ENCODE measurements around the gene BRD7.
"Not testable (repeated sequence)": the region's sequence is repeated elsewhere in the genome, so short reads cannot be mapped to it uniquely, and the experiment has no call there.

BRD7 gene

DNA sequence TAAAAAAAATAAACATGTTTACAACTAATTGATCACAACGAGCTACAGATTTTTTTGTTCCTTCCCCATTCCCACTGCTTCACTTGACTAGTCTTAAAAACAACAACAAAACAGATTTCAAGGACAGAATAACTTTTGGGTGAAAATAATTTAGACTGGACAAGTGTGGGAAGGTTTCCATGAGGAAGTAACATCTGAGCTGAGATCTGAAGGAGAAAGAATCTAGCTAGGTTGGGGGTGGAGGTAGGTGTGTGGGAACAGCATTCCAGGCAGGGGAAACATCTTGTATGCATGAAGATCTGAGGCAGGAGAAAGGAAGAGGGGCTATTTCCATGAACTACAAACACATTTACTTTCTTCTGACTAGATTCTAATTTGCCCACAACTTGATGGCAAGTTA lies 9.2 kb downstream of the BRD7 start:
- DNase-seq (ENCODE audit: low read depth in 2 of 2): no peak

DNA sequence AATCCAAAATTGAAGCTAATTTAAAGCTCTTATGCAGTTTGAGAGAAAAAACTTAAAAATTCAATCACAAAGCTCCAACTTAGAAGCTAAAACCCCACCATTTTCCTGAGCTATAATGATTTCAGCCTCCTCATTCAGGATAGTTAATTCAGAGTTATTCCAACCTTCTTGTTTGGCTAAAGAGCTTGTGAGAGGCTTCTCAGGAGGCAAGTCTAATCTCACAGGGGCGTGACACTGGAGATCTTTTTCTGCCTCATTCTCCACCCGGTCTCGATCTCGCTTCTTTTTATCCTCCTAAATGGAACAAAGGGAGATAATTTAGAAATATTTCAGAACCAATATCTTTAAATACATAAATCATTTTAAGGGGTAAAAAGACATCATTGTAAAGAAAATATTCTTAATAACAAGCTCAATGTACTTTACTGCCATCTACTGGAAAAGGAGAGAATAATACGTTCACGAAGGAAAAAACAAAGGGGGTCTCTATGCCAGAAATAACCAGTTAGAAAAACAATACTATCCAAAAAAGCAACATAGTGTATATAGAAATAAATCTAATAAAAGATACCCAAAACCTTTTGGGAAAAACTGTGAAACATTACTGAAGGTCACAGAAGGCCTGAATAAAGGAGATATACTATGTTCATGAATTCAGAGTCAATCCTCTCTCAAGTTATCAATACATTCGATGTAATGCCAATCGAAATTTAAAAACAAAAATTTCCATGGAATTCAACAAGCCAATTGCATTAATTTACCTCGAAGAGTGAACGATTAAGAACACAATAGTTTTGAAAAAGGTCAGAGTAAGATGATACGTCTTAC lies 13.9 kb downstream of the BRD7 start:
- no peak for DNase-seq (ENCODE audit: low read depth in 2 of 2)

- DNase-seq (ENCODE audit: low read depth in 2 of 2): no peak
Measured at GRCh38 chr16:50354082-50354481, 14.7 kb downstream of the BRD7 start.

DNA sequence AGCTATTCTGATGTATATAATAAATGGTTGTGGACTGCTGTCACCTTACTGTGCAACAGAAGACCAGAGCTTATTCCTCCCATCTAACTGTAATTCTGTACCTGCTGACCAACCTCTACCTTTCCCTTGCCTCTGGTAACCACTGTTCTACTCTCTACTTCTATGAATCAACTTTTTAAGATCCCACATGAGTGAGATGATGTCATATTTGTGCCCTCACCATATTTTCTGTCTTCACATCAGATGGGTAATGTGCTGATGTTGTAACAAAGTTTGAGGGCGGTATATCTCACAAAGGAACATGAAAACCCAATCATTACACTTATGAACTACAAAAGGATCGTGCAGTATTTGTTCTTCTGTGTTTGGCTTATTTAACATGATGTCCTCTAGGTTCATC lies 16.8 kb downstream of the BRD7 start:
- DNase-seq (ENCODE audit: low read depth in 2 of 2): no peak

- no peak for DNase-seq (ENCODE audit: low read depth in 2 of 2)
Measured at GRCh38 chr16:50351116-50351515, 17.7 kb downstream of the BRD7 start.

DNA sequence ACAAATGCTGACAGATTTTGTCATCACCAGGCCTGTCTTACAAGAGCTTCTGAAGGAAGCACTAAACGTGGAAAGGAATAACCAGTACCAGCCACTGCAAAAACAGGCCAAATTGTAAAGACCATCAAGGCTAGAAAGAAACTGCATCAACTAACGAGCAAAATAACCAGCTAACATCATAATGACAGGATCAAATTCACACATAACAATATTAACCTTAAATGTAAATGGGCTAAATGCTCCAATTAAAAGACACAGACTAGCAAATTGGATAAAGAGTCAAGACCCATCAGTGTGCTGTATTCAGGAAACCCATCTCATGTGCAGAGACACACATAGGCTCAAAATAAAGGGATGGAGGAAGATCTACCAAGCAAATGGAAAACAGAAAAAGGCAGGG lies 23.6 kb downstream of the BRD7 start:
- not testable (repeated sequence) for DNase-seq (ENCODE audit: low read depth in 2 of 2)

DNA sequence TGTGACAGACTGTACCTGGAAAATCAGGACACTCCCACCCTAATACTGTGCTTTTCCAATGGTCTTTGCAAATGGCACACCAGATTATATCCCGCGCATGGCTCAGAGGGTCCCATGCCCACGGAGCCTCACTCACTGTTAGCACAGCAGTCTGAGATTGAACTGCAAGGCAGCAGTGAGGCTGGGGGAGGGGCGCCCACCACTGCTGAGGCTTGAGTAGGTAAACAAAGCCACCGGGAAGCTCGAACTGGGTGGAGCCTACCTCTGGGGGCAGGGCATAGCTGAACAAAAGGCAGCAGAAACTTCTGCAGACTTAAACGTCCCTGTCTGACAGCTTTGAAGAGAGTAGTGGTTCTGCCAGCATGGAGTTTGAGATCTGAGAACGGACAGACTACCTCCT lies 25.2 kb downstream of the BRD7 start:
- DNase-seq (ENCODE audit: low read depth in 2 of 2): not testable (repeated sequence)

GRCh38 chr16:50340578-50340977 lies 28.2 kb downstream of the BRD7 start:
- no peak for DNase-seq (ENCODE audit: low read depth in 2 of 2)

GRCh38 chr16:50338371-50339231 lies 30.2 kb downstream of the BRD7 start:
- DNase-seq (ENCODE audit: low read depth in 2 of 2): no peak

DNA sequence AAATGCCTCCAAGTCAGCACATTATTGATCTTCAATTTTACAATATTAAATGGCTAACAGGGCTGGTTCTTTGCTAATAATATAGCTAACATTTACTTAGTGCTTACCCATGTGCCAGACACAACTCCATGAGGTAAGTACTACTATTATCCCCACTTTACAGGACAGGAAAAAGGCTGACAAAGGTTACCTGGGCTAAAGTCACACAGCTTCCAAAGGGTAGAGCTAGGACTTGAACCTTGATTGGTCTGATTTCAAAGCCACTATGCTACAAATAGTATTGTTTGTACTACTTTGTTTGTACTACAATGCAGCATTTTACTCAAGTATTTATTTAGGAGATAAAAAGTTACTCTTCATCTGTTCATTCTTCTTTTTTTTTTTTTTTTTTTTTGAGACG lies 31.9 kb downstream of the BRD7 start:
- DNase-seq (ENCODE audit: low read depth in 2 of 2): no peak

DNA sequence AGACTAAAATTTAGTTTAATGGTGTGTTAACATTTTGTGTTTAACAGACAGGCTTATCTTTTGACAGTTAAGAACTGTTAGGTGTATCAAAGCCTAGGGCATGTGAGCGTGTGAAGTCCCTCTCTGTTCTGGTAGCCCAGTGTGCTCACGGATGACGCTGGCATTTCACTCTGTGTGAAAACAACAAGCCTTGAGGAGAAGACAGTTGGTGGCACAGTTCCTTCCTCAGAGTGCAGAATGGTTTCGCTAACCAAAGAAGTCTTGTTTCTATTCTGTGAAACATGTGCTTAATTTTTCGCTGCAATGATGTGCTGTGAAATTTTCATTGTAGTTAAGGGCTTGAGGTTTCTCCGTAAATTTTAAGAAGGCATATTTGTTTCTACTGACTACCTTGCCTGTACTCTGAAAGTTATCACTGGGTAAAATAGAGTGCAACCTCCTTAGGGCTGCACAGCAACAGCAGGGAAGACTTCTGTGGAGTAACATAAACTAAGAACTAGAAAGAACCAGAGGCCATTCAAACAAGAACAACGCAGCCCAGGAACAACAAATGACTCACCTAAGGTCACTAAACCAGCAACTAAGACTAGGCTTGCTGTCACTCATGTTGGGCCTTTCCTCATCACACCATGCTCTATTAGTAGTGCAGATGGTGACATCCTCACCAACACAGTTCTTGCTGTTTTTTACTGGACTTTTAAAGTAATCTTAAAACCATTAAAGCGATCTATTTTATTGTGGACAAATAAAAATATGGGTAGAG lies 33.4 kb downstream of the BRD7 start:
- no peak for DNase-seq (ENCODE audit: low read depth in 2 of 2)

- no peak for DNase-seq (ENCODE audit: low read depth in 2 of 2)
Measured at GRCh38 chr16:50334106-50334975, 34.4 kb downstream of the BRD7 start.

- DNase-seq (ENCODE audit: low read depth in 2 of 2): no peak
Measured at GRCh38 chr16:50332599-50332998, 36.2 kb downstream of the BRD7 start.

- DNase-seq (ENCODE audit: low read depth in 2 of 2): no peak
Measured at GRCh38 chr16:50331570-50331969, 37.2 kb downstream of the BRD7 start.

DNA sequence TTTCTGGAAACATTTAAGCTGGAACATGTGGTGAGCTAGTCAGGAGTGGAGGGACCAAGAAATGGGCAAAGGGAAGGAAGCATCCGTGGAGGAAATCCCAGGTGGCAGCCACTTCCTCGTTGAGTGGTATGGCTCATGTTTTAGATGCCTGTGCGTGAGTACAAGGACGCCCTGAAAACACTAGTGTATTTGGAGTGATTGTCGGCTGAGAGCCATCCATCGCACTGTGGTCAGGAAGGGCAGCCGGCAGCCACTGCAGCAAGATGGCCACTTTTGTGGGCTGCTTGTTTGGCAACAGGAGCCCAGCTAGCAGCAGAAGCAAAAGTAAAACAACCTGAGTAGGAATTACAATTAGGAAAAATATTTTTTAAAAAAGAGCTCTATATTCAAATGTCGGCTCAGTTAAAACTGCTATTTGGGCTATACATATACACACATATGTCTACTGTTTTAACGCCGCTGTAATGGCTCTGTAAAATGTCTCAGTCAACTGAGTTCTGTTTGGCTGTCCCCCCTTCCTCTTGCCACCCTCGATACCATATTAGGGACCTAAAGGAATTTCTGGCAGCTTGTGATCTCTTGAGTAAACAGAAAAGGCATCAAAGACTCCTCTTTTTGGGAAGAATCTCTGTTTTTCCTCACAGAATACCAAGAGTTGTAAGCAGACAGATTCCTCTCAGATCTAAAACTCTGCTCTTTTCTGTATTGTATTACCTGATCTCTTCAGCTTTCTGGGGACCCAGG lies 39.2 kb downstream of the BRD7 start:
- no peak for DNase-seq (ENCODE audit: low read depth in 2 of 2)

- peak in 1 of 2 experiments; percentile 36 for DNase-seq (ENCODE audit: low read depth in 2 of 2)
Measured at GRCh38 chr16:50326835-50327465, 41.8 kb downstream of the BRD7 start.

DNA sequence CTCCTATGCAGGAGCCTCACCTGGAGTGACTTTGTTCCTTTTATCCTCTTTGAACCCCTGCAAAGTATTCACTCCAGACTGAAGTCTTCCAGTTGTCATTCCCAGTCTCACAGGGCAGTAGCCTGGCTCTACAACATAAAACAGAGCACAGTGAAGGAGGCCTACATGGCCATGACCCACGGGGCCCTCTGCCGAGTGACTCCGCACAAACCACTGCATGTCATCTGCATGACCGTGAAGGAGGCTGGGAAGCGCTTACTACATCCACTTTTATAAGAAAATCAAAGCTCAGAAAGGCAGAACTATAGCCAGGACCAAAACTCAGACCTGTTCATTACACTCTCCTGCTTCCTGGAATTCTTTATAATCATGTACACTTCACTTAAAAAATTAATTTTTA lies 42.5 kb downstream of the BRD7 start:
- no peak for DNase-seq (ENCODE audit: low read depth in 2 of 2)

GRCh38 chr16:50324345-50324744 lies 44.4 kb downstream of the BRD7 start:
- no peak for DNase-seq (ENCODE audit: low read depth in 2 of 2)

DNA sequence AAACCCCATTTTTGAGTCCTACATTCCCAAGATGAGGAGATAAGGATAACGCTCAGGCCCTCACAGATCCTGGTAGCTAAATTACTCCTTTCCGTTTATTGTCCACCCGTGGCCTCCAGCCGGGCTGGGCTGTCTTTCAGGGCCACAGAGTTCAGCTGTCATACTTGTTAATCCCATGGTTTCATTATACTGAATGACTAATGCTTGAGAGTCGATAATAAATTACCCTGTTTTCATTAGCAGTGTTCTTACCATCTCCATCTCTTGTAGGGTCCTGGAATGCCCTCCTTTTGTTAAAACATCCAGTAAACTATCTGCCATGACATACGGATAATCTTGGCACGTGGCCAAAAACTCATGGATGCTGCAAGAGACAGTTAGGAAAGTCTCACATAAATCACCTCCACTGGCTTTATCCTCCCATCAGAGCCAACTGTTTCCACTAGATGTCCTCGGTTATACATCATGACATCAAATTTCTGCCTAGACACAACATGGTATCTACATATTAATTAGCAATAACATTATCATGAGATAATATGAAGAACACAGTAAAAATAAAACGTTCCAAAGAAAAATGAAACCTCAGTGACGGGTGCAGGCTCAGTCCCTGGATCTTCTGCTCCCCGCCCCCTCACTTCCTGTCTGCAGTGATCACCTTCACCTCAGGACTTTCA lies 45.3 kb downstream of the BRD7 start:
- no peak for DNase-seq (ENCODE audit: low read depth in 2 of 2)

Measured in stimulated activated CD4-positive, alpha-beta T cell treated with anti-CD3 and anti-CD28 coated beads, Interleukin-12 subunit alpha, Interleukin-12 subunit beta, amount 100 ng/mL, for 24 hours (primary cell).